Left lung (tissue), 10 donors: ENCODE measurements around the gene CD109. TPM values are rescaled to one million over a fixed set of nuclear protein-coding genes. Genes with fewer than 3 reads are reported as not detected.
"Not testable (repeated sequence)": the region's sequence is repeated elsewhere in the genome, so short reads cannot be mapped to it uniquely, and the experiment has no call there.

Experiments
- ATAC-seq: fragments of 200-7000 bp; cut with Tn5 transposase; one replicate; pipeline ENCODE4 v1.9.1; 2020; ENCODE audit warnings: moderate library complexity
- DNase-seq, 4 donors: peaks; one replicate each; pipeline ENCODE4 v3.0.0-alpha.2; 2013 to 2020
- H3K27ac ChIP-seq, 2 donors: fragments of 200-600 bp; sonication (generic) in 1 of 2; one replicate each; pipeline versions ENCODE4 v1.5.0 to v1.8.0; 2020 to 2021
- H3K27me3 ChIP-seq, 2 donors: fragments of 200-600 bp; sonication (generic) in 1 of 2; one replicate each; pipeline versions ENCODE4 v1.5.0 to v1.8.0; 2020 to 2021
- H3K36me3 ChIP-seq, 2 donors: fragments of 200-600 bp; sonication (generic) in 1 of 2; one replicate each; pipeline versions ENCODE4 v1.5.0 to v1.8.0; 2020 to 2021
- H3K4me1 ChIP-seq, 2 donors: fragments of 200-600 bp; one replicate each; pipeline ENCODE4 v1.8.0; 2021
- H3K4me3 ChIP-seq, 2 donors: fragments of 200-600 bp; sonication (generic) in 1 of 2; one replicate each; pipeline versions ENCODE4 v1.5.0 to v1.8.0; 2020 to 2021; ENCODE audit warnings: mild to moderate bottlenecking in 1 of 2
- H3K9me3 ChIP-seq, 2 donors: fragments of 200-600 bp; sonication (generic) in 1 of 2; one replicate each; pipeline versions ENCODE4 v1.5.0 to v1.8.0; 2020 to 2021
- CTCF ChIP-seq, 2 donors: fragments of 200-600 bp; sonication (generic) in 1 of 2; IDR thresholded peaks; one replicate each; pipeline versions ENCODE4 v1.5.0 to v1.8.0; 2021; ENCODE audit warnings: antibody characterized with exemption in 2 of 2
- intact Hi-C, 2 donors: fragments of 100-400 bp; cut with DNase I; formaldehyde crosslinking; loops; one replicate each; pipeline versions ENCODE4 v1.11.2 to v1.14.2; 2022
- polyA plus RNA-seq, 6 donors: library from polyadenylated mRNA; unstranded; fragments of 120-200 nt; gene quantifications; one replicate each; pipeline ENCODE4 v1.2.1, GENCODE V29; 2013; ENCODE audit not compliant: insufficient read length in 6 of 6
- total RNA-seq, 2 donors: library from RNA; stranded (reverse); fragmentation: NEBNext Ultra II Directional; extraction: Animal tissue kit (Norgen Biotek cat#: 25700); gene quantifications; one replicate each; pipeline ENCODE4 v1.2.1, GENCODE V29; 2021
- donor health status: DM: no; HTN: yes; CAD: no.
- donor health status: DM: no; HTN: no; CAD: no.

Gene CD109
- total and polyA plus RNA-seq, 8 donors = 13.8 to 27.8 (median 20.6) TPM

DNA sequence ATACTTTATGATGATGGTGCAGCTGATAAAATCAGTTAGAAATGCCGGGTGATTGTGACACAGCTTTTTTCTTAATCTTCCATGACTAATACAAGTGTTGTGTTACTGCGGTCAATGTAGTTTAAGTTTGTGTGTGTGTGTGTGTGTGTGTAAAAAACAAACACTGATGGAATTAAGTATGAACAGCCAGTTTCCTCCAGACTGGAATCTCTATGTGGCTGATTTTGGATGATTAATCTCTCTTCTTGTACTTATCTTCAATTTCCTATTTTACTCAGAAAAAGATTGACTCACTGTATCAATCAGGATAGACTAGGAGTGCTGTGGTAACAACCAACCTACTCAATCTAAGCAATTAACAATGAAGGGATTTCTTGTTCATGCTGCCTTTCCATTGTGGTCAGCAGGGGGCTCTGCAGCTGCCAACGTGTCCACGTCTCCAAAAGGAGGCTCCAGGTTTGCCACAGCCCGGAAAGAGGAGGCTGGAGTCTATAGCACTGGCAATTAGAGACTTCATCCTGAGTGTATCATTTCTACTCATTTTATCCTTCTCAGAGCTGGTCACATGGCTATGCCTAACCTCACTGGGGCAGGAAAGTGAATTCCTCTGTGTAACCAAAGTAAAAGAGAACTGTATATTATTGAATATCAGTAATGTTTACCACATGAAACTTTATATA, 107.7 kb downstream of the CD109 start:
- intact Hi-C loops = no loop called here
- peak; percentile 65 for ATAC-seq
- no peak overlapping the region for H3K4me3 ChIP-seq
- no peaks in the 10 kb centered on the region for H3K9me3 ChIP-seq
- no peaks in the 10 kb centered on the region for H3K36me3 ChIP-seq
- H3K27me3 ChIP-seq = no peaks in the 10 kb centered on the region
- H3K27ac ChIP-seq = no peak overlapping the region
- no peak for TF ChIP-seq CTCF (IDR thresholded peaks at IDR 0.05)
- no peaks in the 10 kb centered on the region for H3K4me1 ChIP-seq
- DNase-seq = peak in 1 of 4 donors; percentile 19

DNA sequence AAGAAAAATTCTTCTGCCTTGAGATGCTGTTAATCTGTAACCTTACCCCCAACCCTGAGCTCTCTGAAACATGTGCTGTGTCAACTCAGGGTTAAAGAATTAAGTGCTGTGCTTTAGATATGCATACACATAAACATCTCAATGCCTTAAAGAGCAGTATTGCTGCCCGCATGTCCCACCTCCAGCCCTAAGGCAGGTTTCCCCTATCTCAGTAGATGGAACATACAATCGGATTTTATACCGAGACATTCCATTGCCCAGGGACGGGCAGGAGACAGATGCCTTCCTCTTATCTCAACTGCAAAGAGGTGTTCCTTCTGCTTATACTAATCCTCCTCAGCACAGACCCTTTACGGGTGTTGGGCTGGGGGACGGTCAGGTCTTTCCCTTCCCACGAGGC, 109.2 kb downstream of the CD109 start:
- not testable (repeated sequence) for ATAC-seq

GRCh38 chr6:73805982-73806381, 110.0 kb downstream of the CD109 start:
- ATAC-seq, H3K27ac ChIP-seq, H3K9me3 ChIP-seq, DNase-seq, H3K36me3 ChIP-seq, H3K27me3 ChIP-seq, H3K4me3 ChIP-seq, intact Hi-C loops, H3K4me1 ChIP-seq: not testable (repeated sequence)

More for the DNA sequence above, 109.2 kb downstream of the CD109 start:
- H3K9me3 ChIP-seq, H3K27ac ChIP-seq, H3K4me3 ChIP-seq, H3K36me3 ChIP-seq, DNase-seq, H3K4me1 ChIP-seq, H3K27me3 ChIP-seq, intact Hi-C loops: not testable (repeated sequence)

DNA sequence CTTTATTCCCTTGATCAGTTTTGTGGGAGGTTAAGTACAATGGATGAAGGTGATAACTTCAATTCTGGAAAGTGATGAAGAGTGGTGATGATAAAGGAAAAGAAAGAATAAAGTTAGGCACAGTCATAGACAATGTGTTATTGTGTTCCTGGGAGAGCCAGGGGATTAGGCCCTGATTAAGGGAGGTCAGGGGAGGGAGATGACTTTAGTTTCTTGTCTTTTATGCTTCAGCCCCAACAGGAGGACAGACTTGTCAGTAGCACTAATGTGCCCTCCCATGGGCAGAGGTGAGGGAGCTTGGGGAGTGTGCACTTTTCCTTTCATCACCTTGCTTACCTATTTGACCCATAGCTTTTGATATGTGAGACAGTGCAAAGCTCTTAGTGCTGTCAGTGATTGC, 115.7 kb downstream of the CD109 start:
- Histone ChIP-seq H3K4me3 (no peak overlapping the region), H3K27ac (no peak overlapping the region), H3K36me3 (no peaks in the 10 kb centered on the region), H3K27me3 (no peaks in the 10 kb centered on the region), H3K9me3 (no peaks in the 10 kb centered on the region), H3K4me1 (no peaks in the 10 kb centered on the region)
- no peak for ATAC-seq
- TF ChIP-seq CTCF (IDR thresholded peaks at IDR 0.05) = no peak
- intact Hi-C loops = no loop called here
- no peak for DNase-seq

GRCh38 chr6:73817253-73817652, 121.2 kb downstream of the CD109 start:
- Histone ChIP-seq H3K4me1 (no peaks in the 10 kb centered on the region), H3K36me3 (no peaks in the 10 kb centered on the region), H3K4me3 (no peak overlapping the region), H3K27ac (no peak overlapping the region), H3K27me3 (no peaks in the 10 kb centered on the region), H3K9me3 (no peaks in the 10 kb centered on the region)
- ATAC-seq = no peak
- DNase-seq = no peak
- intact Hi-C loops = no loop called here
- no peak for TF ChIP-seq CTCF (IDR thresholded peaks at IDR 0.05)

DNA sequence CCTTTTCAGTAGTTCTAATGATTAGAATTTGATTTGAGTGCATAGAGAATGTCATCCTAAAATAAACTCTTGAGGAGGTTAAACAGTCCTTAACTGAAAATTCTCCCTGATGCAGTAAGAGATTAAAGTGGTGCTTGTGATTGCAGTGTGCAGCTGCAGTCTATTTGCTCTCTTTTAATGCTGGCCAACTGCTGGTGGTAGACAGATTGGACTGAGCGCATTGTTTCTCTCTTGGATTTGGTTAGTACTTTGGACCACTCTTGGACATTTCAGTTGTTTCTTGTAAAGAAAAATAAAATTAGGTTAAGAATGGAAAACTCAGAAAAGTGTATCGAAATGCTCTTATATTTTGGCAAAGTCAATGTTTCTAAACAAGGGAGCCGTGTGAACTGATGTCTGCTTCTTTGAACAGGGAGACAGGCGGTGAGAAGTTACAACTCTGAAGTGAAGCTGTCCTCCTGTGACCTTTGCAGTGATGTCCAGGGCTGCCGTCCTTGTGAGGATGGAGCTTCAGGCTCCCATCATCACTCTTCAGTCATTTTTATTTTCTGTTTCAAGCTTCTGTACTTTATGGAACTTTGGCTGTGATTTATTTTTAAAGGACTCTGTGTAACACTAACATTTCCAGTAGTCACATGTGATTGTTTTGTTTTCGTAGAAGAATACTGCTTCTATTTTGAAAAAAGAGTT, 127.2 kb downstream of the CD109 start:
- ATAC-seq (peak; percentile 93), DNase-seq (peak in 1 of 4 donors; percentile 39)
- H3K27ac ChIP-seq = no peak overlapping the region
- intact Hi-C loops = no loop called here
- H3K36me3 ChIP-seq = no peaks in the 10 kb centered on the region
- no peaks in the 10 kb centered on the region for H3K9me3 ChIP-seq
- no peak overlapping the region for H3K4me3 ChIP-seq
- H3K27me3 ChIP-seq = no peaks in the 10 kb centered on the region
- no peaks in the 10 kb centered on the region for H3K4me1 ChIP-seq
- TF ChIP-seq CTCF (IDR thresholded peaks at IDR 0.05) = no peak
